Measurements from ENCODE around the gene ATG4B. TPM values are rescaled to one million over a fixed set of nuclear protein-coding genes. Genes with fewer than 3 reads are reported as not detected.

ATG4B gene
- total and polyA plus RNA-seq, 9 of the 15 experiments (the other 6 are each of a cell fraction or from before 2014, with no cell fraction given), result 5.9 to 58.8 (median 35.6) TPM

DNA sequence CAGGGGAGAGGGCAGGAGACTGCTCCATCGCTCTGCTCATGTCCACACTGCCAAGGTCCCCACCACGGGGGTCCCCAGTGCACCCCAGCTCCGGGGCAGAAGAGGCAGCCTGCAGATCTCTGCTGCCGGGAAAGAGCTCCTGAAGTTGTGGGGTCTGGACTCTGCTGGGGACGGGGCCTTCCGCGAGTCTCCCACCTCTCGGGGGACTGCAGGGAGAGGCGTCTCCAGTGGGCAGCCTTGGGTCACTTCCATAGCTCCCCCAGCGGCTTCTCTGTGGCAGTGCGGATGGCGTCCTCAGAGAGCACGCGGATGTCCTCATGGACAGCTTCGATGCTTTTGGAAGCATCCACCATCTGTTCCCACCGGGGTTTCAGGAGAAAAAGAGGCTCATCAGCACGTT, 38.4 kb downstream of the ATG4B start:
- no peak overlapping the region for H3K27ac ChIP-seq (ENCODE audit: extremely low read depth, low read depth, low read length)
- H3K4me3 ChIP-seq, result no peak overlapping the region
- H3K9ac ChIP-seq (ENCODE audit: insufficient read depth in 1 of 2, low read depth in 2 of 2, low read length in 2 of 2), result 0 out of 4 replicates have a peak overlapping the region, but pooled peaks of 1 of the 2 experiments have one; percentile 26
- peak; percentile 59 for ATAC-seq
- H3K4me1 ChIP-seq (replicated peaks in 1 of 2; ENCODE audit: control insufficient read depth in 2 of 2, insufficient read depth in 2 of 2, low read length in 2 of 2), result peaks cover 0 to 5% of the 10 kb centered on the region in 2 experiments; a peak in 2 of 5 replicates
- H3K27me3 ChIP-seq (ENCODE audit: control insufficient read depth in 2 of 2, insufficient read depth in 2 of 2, low read length in 2 of 2), result no peaks in the 10 kb centered on the region
- intact Hi-C loops (cut with micrococcal nuclease), result no loop called here
- ChIA-PET POLR2A (interaction anchor here (1.6 to 1.7 kb wide), 2 partner anchors 8 to 12 kb away, joined by 5 to 6 read pairs; no protein-coding TSS in a partner anchor), CTCF (ENCODE audit: low intra/inter-chr PET ratio) (no interaction called here)
- TF ChIP-seq CSDE1 (IDR thresholded peaks at IDR 0.05) (no peak), POLR2G (IDR thresholded peaks at IDR 0.05; ENCODE audit: low read depth, low read length) (peak; percentile 60), RBFOX2 (IDR thresholded peaks at IDR 0.05; ENCODE audit: low read depth, low read length) (0 out of 2 replicates have a peak, but pooled peaks have one; percentile 9), MED1 (CRISPR knock-in tag; IDR thresholded peaks at IDR 0.05; ENCODE audit: borderline replicate concordance) (no peak), RBBP5 (IDR thresholded peaks at IDR 0.05; ENCODE audit: borderline replicate concordance, insufficient read depth, low read length, poor library complexity, severe bottlenecking) (no peak)
- TF ChIP-seq, protein P1, sequence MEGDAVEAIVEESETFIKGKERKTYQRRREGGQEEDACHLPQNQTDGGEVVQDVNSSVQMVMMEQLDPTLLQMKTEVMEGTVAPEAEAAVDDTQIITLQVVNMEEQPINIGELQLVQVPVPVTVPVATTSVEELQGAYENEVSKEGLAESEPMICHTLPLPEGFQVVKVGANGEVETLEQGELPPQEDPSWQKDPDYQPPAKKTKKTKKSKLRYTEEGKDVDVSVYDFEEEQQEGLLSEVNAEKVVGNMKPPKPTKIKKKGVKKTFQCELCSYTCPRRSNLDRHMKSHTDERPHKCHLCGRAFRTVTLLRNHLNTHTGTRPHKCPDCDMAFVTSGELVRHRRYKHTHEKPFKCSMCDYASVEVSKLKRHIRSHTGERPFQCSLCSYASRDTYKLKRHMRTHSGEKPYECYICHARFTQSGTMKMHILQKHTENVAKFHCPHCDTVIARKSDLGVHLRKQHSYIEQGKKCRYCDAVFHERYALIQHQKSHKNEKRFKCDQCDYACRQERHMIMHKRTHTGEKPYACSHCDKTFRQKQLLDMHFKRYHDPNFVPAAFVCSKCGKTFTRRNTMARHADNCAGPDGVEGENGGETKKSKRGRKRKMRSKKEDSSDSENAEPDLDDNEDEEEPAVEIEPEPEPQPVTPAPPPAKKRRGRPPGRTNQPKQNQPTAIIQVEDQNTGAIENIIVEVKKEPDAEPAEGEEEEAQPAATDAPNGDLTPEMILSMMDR (IDR thresholded peaks at IDR 0.05 in 2 of 3, conservative IDR thresholded peaks at IDR 0.05 in 1 of 3; ENCODE audit: insufficient read depth in 2 of 3, low read depth in 1 of 3, low read length in 3 of 3), result 0 out of 6 replicates have a peak, but pooled peaks of 1 of the 3 experiments have one; percentile 13
- TF ChIP-seq, protein P2, sequence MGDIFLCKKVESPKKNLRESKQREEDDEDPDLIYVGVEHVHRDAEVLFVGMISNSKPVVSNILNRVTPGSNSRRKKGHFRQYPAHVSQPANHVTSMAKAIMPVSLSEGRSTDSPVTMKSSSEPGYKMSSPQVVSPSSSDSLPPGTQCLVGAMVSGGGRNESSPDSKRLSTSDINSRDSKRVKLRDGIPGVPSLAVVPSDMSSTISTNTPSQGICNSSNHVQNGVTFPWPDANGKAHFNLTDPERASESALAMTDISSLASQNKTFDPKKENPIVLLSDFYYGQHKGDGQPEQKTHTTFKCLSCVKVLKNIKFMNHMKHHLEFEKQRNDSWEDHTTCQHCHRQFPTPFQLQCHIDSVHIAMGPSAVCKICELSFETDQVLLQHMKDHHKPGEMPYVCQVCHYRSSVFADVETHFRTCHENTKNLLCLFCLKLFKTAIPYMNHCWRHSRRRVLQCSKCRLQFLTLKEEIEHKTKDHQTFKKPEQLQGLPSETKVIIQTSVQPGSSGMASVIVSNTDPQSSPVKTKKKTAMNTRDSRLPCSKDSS (IDR thresholded peaks at IDR 0.05; ENCODE audit: low read depth, partially characterized antibody), result no peak
- no peaks in the 10 kb centered on the region; the same call in 1 of the 2 replicates for H4K20me1 ChIP-seq (replicated peaks; ENCODE audit: control insufficient read depth, insufficient read depth, low read length)
- no peaks in the 10 kb centered on the region for H3K9me3 ChIP-seq (replicated peaks; ENCODE audit: control insufficient read depth, insufficient read depth, low read depth, low read length)
- no peak overlapping the region for H2AFZ ChIP-seq (ENCODE audit: low read depth, low read length)
- no peak overlapping the region for H3K4me2 ChIP-seq (ENCODE audit: insufficient read depth, low read length)
- WGBS (ENCODE audit: insufficient coverage, low coverage, missing lambda C conversion rate), result 95% methylated on average over 7 of the region's 17 CpGs
- peaks cover 57% of the 10 kb centered on the region; the same call in 2 of the 3 replicates for H3K36me3 ChIP-seq (ENCODE audit: control insufficient read depth, insufficient read depth, low read length)
- H3K79me2 ChIP-seq (ENCODE audit: control insufficient read depth, insufficient read depth, low read length), result no peaks in the 10 kb centered on the region
- no peak for FAIRE-seq
- DNase-seq (ENCODE audit: extremely low read depth in 1 of 4, low spot score in 3 of 4), result no peak
- in situ Hi-C loops (cut with MboI), result no loop called here
- no TSS peak for BruUV-seq (replicated peaks)
- H3K9me1 ChIP-seq (ENCODE audit: control insufficient read depth, insufficient read depth, low read length), result no peaks in the 10 kb centered on the region
